ENCODE results near the gene NUTF2. TPM values are rescaled to one million over a fixed set of nuclear protein-coding genes. Genes with fewer than 3 reads are reported as not detected.

Gene NUTF2
- total RNA-seq, 1 donor from 2014 or later = 177 TPM

DNA sequence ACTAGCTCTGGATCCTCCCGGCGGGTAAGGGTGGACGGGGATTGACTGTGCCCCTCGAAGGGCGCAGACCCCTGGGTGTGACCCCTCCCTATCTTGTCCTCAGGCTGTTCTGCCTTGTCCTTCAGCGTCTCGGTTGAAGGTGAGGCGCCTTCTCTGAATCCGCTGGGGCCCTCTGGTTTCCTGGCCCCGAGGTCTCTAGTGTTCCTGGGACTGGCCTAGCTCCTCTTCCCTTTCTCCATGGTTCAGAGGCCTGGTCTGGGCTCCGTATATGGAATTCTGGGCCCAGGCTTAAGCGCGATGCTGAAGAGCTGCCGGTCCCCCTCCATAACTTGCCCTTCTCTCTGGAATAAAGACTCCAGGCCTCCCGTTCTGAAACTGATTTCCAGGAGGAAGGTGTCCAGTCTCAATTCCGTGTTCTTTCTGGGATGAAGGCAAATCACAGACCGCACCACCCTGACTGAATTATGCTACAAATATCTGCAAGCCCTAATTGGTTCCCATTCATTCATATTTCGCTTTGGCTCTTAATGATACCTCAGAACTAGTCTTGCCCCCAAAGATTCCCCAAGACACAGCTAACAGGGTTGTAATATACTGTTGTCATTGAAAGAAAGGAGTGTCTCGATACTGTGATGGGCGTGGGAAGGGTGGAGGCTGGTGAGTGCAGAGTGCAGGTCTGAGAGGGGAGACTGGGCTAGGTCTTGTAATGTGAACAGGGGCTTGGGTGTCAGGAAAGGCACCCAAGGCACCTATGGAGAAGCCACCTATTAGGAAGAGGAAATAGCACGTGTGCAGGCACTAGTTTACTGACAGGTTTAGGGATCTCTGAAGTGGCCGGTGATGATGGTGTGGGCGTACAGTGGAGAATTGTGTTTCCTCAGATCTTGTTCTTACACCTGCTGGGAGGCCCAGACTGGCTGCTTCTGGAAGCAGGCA lies 27.0 kb downstream of the NUTF2 start:
- no peak for DNase-seq (ENCODE audit: low spot score)
- H3K4me1 Mint-ChIP-seq (ENCODE audit: low read depth) = peaks cover 21% of the 10 kb centered on the region
- no peaks in the 10 kb centered on the region for H3K9me3 Mint-ChIP-seq
- H3K27ac Mint-ChIP-seq = peak overlapping the region; percentile 89
- peaks cover 40% of the 10 kb centered on the region for H3K36me3 Mint-ChIP-seq (ENCODE audit: low read depth)
- intact Hi-C loops (cut with micrococcal nuclease) = loop anchor here (2.0 kb wide), 2 partner anchors 57 to 61 kb away; no protein-coding TSS in a partner anchor
- no peaks in the 10 kb centered on the region for H3K27me3 Mint-ChIP-seq (ENCODE audit: low read depth)
- peak overlapping the region; percentile 83 for H3K4me3 Mint-ChIP-seq (ENCODE audit: low read depth)

- H3K4me1 Mint-ChIP-seq (ENCODE audit: low read depth) = peaks cover 21% of the 10 kb centered on the region
- intact Hi-C loops (cut with micrococcal nuclease) = loop anchor here (2.0 kb wide), 1 partner anchor 60 kb away; no protein-coding TSS in a partner anchor
- H3K4me3 Mint-ChIP-seq (ENCODE audit: low read depth) = peak overlapping the region; percentile 83
- peaks cover 46% of the 10 kb centered on the region for H3K36me3 Mint-ChIP-seq (ENCODE audit: low read depth)
- H3K27me3 Mint-ChIP-seq (ENCODE audit: low read depth) = no peaks in the 10 kb centered on the region
- H3K27ac Mint-ChIP-seq = peak overlapping the region; percentile 89
- H3K9me3 Mint-ChIP-seq = no peaks in the 10 kb centered on the region
- no peak for DNase-seq (ENCODE audit: low spot score)
Observed at GRCh38 chr16:67874372-67874771, 27.6 kb downstream of the NUTF2 start.

DNA sequence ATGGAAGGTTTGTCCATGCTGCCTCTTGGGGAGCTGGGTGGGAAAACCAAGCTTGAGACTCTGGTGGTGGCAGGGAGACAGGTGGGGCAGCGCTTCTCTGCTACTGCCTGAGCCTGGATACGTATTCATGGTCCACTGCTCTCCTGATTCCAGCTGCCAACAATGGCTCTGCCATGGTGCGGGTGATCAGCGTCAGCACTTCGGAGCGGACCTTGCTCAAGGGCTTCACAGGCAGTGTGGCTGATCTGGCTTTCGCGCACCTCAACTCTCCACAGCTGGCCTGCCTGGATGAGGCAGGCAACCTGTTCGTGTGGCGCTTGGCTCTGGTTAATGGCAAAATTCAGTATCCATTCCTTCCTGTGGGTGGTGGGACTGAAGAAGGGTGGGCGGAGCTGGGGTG lies 30.3 kb downstream of the NUTF2 start:
- peaks cover 61% of the 10 kb centered on the region for H3K36me3 Mint-ChIP-seq (ENCODE audit: low read depth)
- H3K9me3 Mint-ChIP-seq = no peaks in the 10 kb centered on the region
- peaks cover 21% of the 10 kb centered on the region for H3K4me1 Mint-ChIP-seq (ENCODE audit: low read depth)
- no peaks in the 10 kb centered on the region for H3K27me3 Mint-ChIP-seq (ENCODE audit: low read depth)
- no peak overlapping the region for H3K4me3 Mint-ChIP-seq (ENCODE audit: low read depth)
- DNase-seq (ENCODE audit: low spot score) = no peak
- intact Hi-C loops (cut with micrococcal nuclease) = no loop called here
- H3K27ac Mint-ChIP-seq = no peak overlapping the region

GRCh38 chr16:67878232-67878631 lies 31.5 kb downstream of the NUTF2 start:
- peaks cover 18% of the 10 kb centered on the region for H3K4me1 Mint-ChIP-seq (ENCODE audit: low read depth)
- intact Hi-C loops (cut with micrococcal nuclease) = no loop called here

GRCh38 chr16:67878846-67879245 lies 32.1 kb downstream of the NUTF2 start:
- peaks cover 73% of the 10 kb centered on the region for H3K36me3 Mint-ChIP-seq (ENCODE audit: low read depth)
- peaks cover 16% of the 10 kb centered on the region for H3K4me1 Mint-ChIP-seq (ENCODE audit: low read depth)
- no peak overlapping the region for H3K4me3 Mint-ChIP-seq (ENCODE audit: low read depth)
- DNase-seq (ENCODE audit: low spot score) = no peak
- intact Hi-C loops (cut with micrococcal nuclease) = no loop called here
- no peaks in the 10 kb centered on the region for H3K27me3 Mint-ChIP-seq (ENCODE audit: low read depth)
- H3K9me3 Mint-ChIP-seq = no peaks in the 10 kb centered on the region
- no peak overlapping the region for H3K27ac Mint-ChIP-seq

More at GRCh38 chr16:67878232-67878631, 31.5 kb downstream of the NUTF2 start:
- peaks cover 67% of the 10 kb centered on the region for H3K36me3 Mint-ChIP-seq (ENCODE audit: low read depth)
- DNase-seq (ENCODE audit: low spot score) = no peak
- H3K27ac Mint-ChIP-seq = no peak overlapping the region
- no peak overlapping the region for H3K4me3 Mint-ChIP-seq (ENCODE audit: low read depth)
- H3K9me3 Mint-ChIP-seq = no peaks in the 10 kb centered on the region
- no peaks in the 10 kb centered on the region for H3K27me3 Mint-ChIP-seq (ENCODE audit: low read depth)

DNA sequence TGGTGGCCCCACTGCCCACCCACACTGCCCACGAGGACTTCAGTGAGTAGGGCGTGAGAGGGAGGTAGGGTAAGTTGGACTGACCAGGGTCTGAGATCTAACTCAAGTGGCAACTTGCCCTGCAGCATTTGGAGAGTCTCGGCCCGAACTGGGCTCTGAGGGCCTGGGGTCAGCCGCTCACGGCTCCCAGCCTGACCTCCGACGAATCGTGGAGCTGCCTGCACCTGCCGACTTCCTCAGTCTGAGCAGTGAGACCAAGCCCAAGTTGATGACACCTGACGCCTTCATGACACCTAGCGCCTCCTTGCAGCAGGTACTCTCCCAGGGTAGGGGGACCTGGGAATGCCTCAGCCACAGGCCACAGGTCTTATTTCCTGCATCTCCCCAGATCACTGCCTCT lies 32.7 kb downstream of the NUTF2 start:
- H3K27me3 Mint-ChIP-seq (ENCODE audit: low read depth) = no peaks in the 10 kb centered on the region
- no peak overlapping the region for H3K27ac Mint-ChIP-seq
- H3K9me3 Mint-ChIP-seq = no peaks in the 10 kb centered on the region
- H3K4me1 Mint-ChIP-seq (ENCODE audit: low read depth) = peaks cover 10% of the 10 kb centered on the region
- DNase-seq (ENCODE audit: low spot score) = no peak
- no peak overlapping the region for H3K4me3 Mint-ChIP-seq (ENCODE audit: low read depth)
- peaks cover 76% of the 10 kb centered on the region for H3K36me3 Mint-ChIP-seq (ENCODE audit: low read depth)
- intact Hi-C loops (cut with micrococcal nuclease) = no loop called here

- no peak overlapping the region for H3K27ac Mint-ChIP-seq
- no peaks in the 10 kb centered on the region for H3K9me3 Mint-ChIP-seq
- peaks cover 7% of the 10 kb centered on the region for H3K4me1 Mint-ChIP-seq (ENCODE audit: low read depth)
- peaks cover 78% of the 10 kb centered on the region for H3K36me3 Mint-ChIP-seq (ENCODE audit: low read depth)
- H3K27me3 Mint-ChIP-seq (ENCODE audit: low read depth) = no peaks in the 10 kb centered on the region
- DNase-seq (ENCODE audit: low spot score) = no peak
- intact Hi-C loops (cut with micrococcal nuclease) = no loop called here
- H3K4me3 Mint-ChIP-seq (ENCODE audit: low read depth) = no peak overlapping the region
Observed at GRCh38 chr16:67879936-67880335, 33.2 kb downstream of the NUTF2 start.

DNA sequence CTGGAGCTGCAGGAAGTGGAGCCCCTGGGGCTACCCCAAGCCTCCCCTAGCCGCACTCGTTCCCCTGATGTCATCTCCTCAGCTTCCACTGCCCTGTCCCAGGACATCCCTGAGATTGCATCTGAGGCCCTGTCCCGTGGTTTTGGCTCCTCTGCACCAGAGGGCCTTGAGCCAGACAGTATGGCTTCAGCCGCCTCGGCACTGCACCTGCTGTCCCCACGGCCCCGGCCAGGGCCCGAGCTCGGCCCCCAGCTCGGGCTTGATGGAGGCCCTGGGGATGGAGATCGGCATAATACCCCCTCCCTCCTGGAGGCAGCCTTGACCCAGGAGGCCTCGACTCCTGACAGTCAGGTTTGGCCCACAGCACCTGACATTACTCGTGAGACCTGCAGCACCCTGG lies 33.9 kb downstream of the NUTF2 start:
- no peak overlapping the region for H3K27ac Mint-ChIP-seq
- peaks cover under 1% of the 10 kb centered on the region for H3K4me1 Mint-ChIP-seq (ENCODE audit: low read depth)
- no peaks in the 10 kb centered on the region for H3K27me3 Mint-ChIP-seq (ENCODE audit: low read depth)
- peaks cover 78% of the 10 kb centered on the region for H3K36me3 Mint-ChIP-seq (ENCODE audit: low read depth)
- intact Hi-C loops (cut with micrococcal nuclease) = no loop called here
- no peak overlapping the region for H3K4me3 Mint-ChIP-seq (ENCODE audit: low read depth)
- no peaks in the 10 kb centered on the region for H3K9me3 Mint-ChIP-seq
- DNase-seq (ENCODE audit: low spot score) = no peak

GRCh38 chr16:67881621-67882161 lies 35.0 kb downstream of the NUTF2 start:
- Mint-ChIP-seq H3K4me3 (ENCODE audit: low read depth) (no peak overlapping the region), H3K36me3 (ENCODE audit: low read depth) (peaks cover 70% of the 10 kb centered on the region), H3K4me1 (ENCODE audit: low read depth) (no peaks in the 10 kb centered on the region), H3K27me3 (ENCODE audit: low read depth) (no peaks in the 10 kb centered on the region), H3K27ac (no peak overlapping the region), H3K9me3 (no peaks in the 10 kb centered on the region)
- intact Hi-C loops (cut with micrococcal nuclease) = no loop called here
- DNase-seq (ENCODE audit: low spot score) = no peak

- no peaks in the 10 kb centered on the region for H3K27me3 Mint-ChIP-seq (ENCODE audit: low read depth)
- no peak for DNase-seq (ENCODE audit: low spot score)
- H3K4me1 Mint-ChIP-seq (ENCODE audit: low read depth) = no peaks in the 10 kb centered on the region
- peaks cover 61% of the 10 kb centered on the region for H3K36me3 Mint-ChIP-seq (ENCODE audit: low read depth)
- no peaks in the 10 kb centered on the region for H3K9me3 Mint-ChIP-seq
- no peak overlapping the region for H3K4me3 Mint-ChIP-seq (ENCODE audit: low read depth)
- intact Hi-C loops (cut with micrococcal nuclease) = loop anchor here (1.0 kb wide), 2 partner anchors 46 to 158 kb away; no protein-coding TSS in a partner anchor
- no peak overlapping the region for H3K27ac Mint-ChIP-seq
Observed at GRCh38 chr16:67882374-67883145, 35.8 kb downstream of the NUTF2 start.

DNA sequence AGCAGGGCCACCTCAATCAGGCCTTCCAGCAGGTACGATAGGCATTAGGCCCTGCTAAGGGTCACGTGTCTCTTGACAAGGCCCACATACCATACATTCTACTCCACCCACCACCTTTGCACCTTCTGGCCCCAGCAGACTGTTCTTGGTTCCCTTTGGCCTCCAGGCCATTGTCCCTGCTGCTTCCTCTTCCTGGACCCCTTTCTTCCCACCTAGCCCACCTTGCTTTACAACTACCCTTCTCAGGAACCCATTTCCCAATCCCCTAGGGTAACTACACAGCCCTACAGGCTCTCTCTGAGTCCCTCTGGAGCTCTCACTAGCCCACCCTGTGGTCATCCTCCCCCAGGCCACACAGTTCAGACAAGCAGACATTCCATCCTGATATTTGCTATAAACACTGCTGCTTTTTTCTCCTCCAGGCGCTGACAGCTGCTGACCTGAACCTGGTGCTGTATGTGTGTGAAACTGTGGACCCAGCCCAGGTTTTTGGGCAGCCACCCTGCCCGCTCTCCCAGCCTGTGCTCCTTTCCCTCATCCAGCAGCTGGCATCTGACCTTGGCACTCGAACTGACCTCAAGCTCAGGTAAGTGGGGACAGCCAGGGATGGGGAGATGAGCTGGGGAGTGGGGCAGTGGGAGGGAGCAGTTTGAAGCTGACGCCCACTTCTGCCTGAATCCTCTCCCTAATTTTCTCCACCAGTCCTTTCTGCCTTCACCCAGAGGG lies 36.6 kb downstream of the NUTF2 start:
- Mint-ChIP-seq H3K27ac (no peak overlapping the region), H3K4me1 (ENCODE audit: low read depth) (no peaks in the 10 kb centered on the region), H3K27me3 (ENCODE audit: low read depth) (no peaks in the 10 kb centered on the region), H3K9me3 (no peaks in the 10 kb centered on the region), H3K4me3 (ENCODE audit: low read depth) (no peak overlapping the region), H3K36me3 (ENCODE audit: low read depth) (peaks cover 54% of the 10 kb centered on the region)
- intact Hi-C loops (cut with micrococcal nuclease) = loop anchor here (1.0 kb wide), 2 partner anchors 45 to 157 kb away; no protein-coding TSS in a partner anchor
- no peak for DNase-seq (ENCODE audit: low spot score)

- peaks cover 48% of the 10 kb centered on the region for H3K36me3 Mint-ChIP-seq (ENCODE audit: low read depth)
- no peaks in the 10 kb centered on the region for H3K4me1 Mint-ChIP-seq (ENCODE audit: low read depth)
- intact Hi-C loops (cut with micrococcal nuclease) = loop anchor here (1.0 kb wide), 2 partner anchors 44 to 156 kb away; no protein-coding TSS in a partner anchor
- no peak overlapping the region for H3K27ac Mint-ChIP-seq
- peak; percentile 52 for DNase-seq (ENCODE audit: low spot score)
- no peaks in the 10 kb centered on the region for H3K27me3 Mint-ChIP-seq (ENCODE audit: low read depth)
- no peaks in the 10 kb centered on the region for H3K9me3 Mint-ChIP-seq
- H3K4me3 Mint-ChIP-seq (ENCODE audit: low read depth) = no peak overlapping the region
Observed at GRCh38 chr16:67883872-67884261, 37.1 kb downstream of the NUTF2 start.
